ENCODE measurements around the gene LMOD2. TPM values are rescaled to one million over a fixed set of nuclear protein-coding genes. Genes with fewer than 3 reads are reported as not detected.

Gene LMOD2
- total and polyA plus RNA-seq, 10 of the 15 experiments (the other 5 are each of a cell fraction or from before 2014, with no cell fraction given) = not detected

DNA sequence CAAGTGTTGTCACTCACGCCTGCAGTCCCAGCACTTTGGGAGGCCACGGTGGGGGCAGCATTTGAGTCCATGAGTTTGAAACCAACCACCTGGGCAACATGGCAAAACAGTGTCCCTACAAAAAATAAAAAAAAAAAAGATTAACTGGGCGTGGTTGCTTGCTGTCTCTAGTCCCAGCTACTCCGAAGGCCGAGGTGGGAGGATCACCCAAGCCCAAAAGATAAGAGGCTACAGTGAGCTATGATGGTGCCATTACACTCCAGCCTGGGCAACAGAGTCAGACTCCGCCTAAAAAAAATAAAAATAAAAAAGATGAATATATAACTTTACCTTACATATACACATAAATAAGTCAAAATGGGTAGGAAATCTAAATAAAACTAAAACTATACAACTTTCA, 2.5 kb upstream of the LMOD2 start:
- H3K27ac ChIP-seq (ENCODE audit: control insufficient read depth, insufficient read depth) = no peak overlapping the region
- intact Hi-C loops (cut with micrococcal nuclease; ENCODE audit: unreplicated experiment) (no loop called here), in situ Hi-C loops (cut with MboI) (no loop called here)
- H3K27me3 ChIP-seq (replicated peaks in 1 of 2; ENCODE audit: control insufficient read depth in 2 of 2, insufficient read depth in 2 of 2, low read length in 1 of 2) = peaks cover 0 to 2% of the 10 kb centered on the region in 2 experiments; a peak in 2 of 4 replicates
- no peak for TF ChIP-seq NR2F1 (conservative IDR thresholded peaks at IDR 0.05)
- TF ChIP-seq STAT3 (IDR thresholded peaks at IDR 0.05; ENCODE audit: low read depth, low read length) = no peak
- no peak for TF ChIP-seq ZNF24 (IDR thresholded peaks at IDR 0.05)
- no peak for TF ChIP-seq RB1 (IDR thresholded peaks at IDR 0.05; ENCODE audit: borderline replicate concordance)
- no peak for TF ChIP-seq KAT2A (conservative IDR thresholded peaks at IDR 0.05; ENCODE audit: control insufficient read depth, low read depth, low read length)
- TF ChIP-seq YBX1 (IDR thresholded peaks at IDR 0.05) = no peak
- no peak for TF ChIP-seq ZNF207 (IDR thresholded peaks at IDR 0.05; ENCODE audit: borderline replicate concordance)
- TF ChIP-seq NFIC (IDR thresholded peaks at IDR 0.05; ENCODE audit: low read depth, low read length) = no peak
- TF ChIP-seq SP1 (IDR thresholded peaks at IDR 0.05; ENCODE audit: low read depth, low read length) = no peak
- TF ChIP-seq SMAD5 (IDR thresholded peaks at IDR 0.05; ENCODE audit: low read depth) = no peak
- no peak for TF ChIP-seq DPF2 (IDR thresholded peaks at IDR 0.05)
- TF ChIP-seq NFXL1 (IDR thresholded peaks at IDR 0.05; ENCODE audit: borderline replicate concordance) = no peak
- TF ChIP-seq, protein P1, sequence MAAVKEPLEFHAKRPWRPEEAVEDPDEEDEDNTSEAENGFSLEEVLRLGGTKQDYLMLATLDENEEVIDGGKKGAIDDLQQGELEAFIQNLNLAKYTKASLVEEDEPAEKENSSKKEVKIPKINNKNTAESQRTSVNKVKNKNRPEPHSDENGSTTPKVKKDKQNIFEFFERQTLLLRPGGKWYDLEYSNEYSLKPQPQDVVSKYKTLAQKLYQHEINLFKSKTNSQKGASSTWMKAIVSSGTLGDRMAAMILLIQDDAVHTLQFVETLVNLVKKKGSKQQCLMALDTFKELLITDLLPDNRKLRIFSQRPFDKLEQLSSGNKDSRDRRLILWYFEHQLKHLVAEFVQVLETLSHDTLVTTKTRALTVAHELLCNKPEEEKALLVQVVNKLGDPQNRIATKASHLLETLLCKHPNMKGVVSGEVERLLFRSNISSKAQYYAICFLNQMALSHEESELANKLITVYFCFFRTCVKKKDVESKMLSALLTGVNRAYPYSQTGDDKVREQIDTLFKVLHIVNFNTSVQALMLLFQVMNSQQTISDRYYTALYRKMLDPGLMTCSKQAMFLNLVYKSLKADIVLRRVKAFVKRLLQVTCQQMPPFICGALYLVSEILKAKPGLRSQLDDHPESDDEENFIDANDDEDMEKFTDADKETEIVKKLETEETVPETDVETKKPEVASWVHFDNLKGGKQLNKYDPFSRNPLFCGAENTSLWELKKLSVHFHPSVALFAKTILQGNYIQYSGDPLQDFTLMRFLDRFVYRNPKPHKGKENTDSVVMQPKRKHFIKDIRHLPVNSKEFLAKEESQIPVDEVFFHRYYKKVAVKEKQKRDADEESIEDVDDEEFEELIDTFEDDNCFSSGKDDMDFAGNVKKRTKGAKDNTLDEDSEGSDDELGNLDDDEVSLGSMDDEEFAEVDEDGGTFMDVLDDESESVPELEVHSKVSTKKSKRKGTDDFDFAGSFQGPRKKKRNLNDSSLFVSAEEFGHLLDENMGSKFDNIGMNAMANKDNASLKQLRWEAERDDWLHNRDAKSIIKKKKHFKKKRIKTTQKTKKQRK (IDR thresholded peaks at IDR 0.05; ENCODE audit: low read depth, low read length) = no peak
- TF ChIP-seq FOXK2 (IDR thresholded peaks at IDR 0.05) = no peak
- no peak for TF ChIP-seq MYC (IDR thresholded peaks at IDR 0.05; ENCODE audit: insufficient read depth, insufficient read length, insufficient replicate concordance, low read length, severe bottlenecking)
- TF ChIP-seq PKNOX1 (IDR thresholded peaks at IDR 0.05) = no peak
- BruUV-seq (replicated peaks) = no TSS peak
- H3K79me2 ChIP-seq (ENCODE audit: control insufficient read depth, insufficient read depth, low read length) = no peaks in the 10 kb centered on the region
- RAD21 ChIA-PET (ENCODE audit: unreplicated experiment) = interaction anchor here (1.0 kb wide), 1 partner anchor 198 kb away, joined by 3 read pairs; no protein-coding TSS in a partner anchor
- no peaks in the 10 kb centered on the region for H3K4me1 ChIP-seq (ENCODE audit: control insufficient read depth, insufficient read depth, low read length)
- 56% methylated on average over 6 of the region's 6 CpGs for WGBS (ENCODE audit: insufficient coverage, insufficient replicate concordance, low lambda C conversion rate, missing lambda C conversion rate)
- no peak overlapping the region for H3K4me2 ChIP-seq (ENCODE audit: control insufficient read depth, insufficient read depth)
- DNase-seq (ENCODE audit: low read depth, low spot score) = no peak
- H3K4me3 ChIP-seq = no peak overlapping the region
- FAIRE-seq = no peak
- CTCF ChIA-PET = interaction anchor here (0.6 to 1.0 kb wide), 4 partner anchors 29 to 448 kb away, joined by 3 to 4 read pairs (median 4); no protein-coding TSS in a partner anchor
- H4K20me1 ChIP-seq (ENCODE audit: control insufficient read depth, insufficient read depth) = no peaks in the 10 kb centered on the region
- ATAC-seq = no peak
- H3K36me3 ChIP-seq (ENCODE audit: control insufficient read depth in 2 of 2, insufficient read depth in 2 of 2, low read length in 1 of 2) = no peaks in the 10 kb centered on the region
- H3K9ac ChIP-seq (ENCODE audit: control insufficient read depth, insufficient read depth, low read length) = no peak overlapping the region
- POLR2A ChIA-PET = no interaction called here
- H2AFZ ChIP-seq (ENCODE audit: control insufficient read depth, low read depth, low read length) = no peak overlapping the region
- SMC1A ChIA-PET (ENCODE audit: uncharacterized antibody, unreplicated experiment) = interaction anchor here (0.6 to 1.5 kb wide), 3 partner anchors 39 to 204 kb away, joined by 3 to 4 read pairs (median 3); no protein-coding TSS in a partner anchor
- no peaks in the 10 kb centered on the region for H3K9me3 ChIP-seq (replicated peaks; ENCODE audit: control insufficient read depth, insufficient read depth, low read length)

Data from GM12878 (cell line).